ENCODE data around the gene TMEM250. TPM values are rescaled to one million over a fixed set of nuclear protein-coding genes. Genes with fewer than 3 reads are reported as not detected.

Gene TMEM250
- total and polyA plus RNA-seq, 9 of the 15 experiments (the other 6 are each of a cell fraction or from before 2014, with no cell fraction given) = 0.32 to 44.6 (median 12.2) TPM

Other genes starting within 250 kb of the TMEM250 start
Only the 7 nearest of the 8 such genes appear.
- 18.1 and 23.4 TPM in 2 replicates for gene CAMSAP1, start 211.3 kb downstream of the TMEM250 start, total RNA-seq (2014; rRNA removed)
- gene CAMSAP1, start 211.3 kb downstream of the TMEM250 start, total RNA-seq (2014; rRNA removed; fragmentation: Illumina TruSeq; extraction: Trizol) = 14.3 TPM in 2 replicates
- 13.9 and 15.7 TPM in 2 replicates for gene CAMSAP1, start 211.3 kb downstream of the TMEM250 start, total RNA-seq (2015; rRNA removed; fragmentation: Illumina TruSeq; extraction: Trizol)
- gene CAMSAP1, start 211.3 kb downstream of the TMEM250 start, total RNA-seq (2021) = 28.8 and 32.8 TPM in 2 replicates
- gene CAMSAP1, start 211.3 kb downstream of the TMEM250 start, polyA plus RNA-seq (2011; rRNA removed) = 6.3 and 6.9 TPM in 2 replicates
- 14.9 and 19.7 TPM in 2 replicates for gene CAMSAP1, start 211.3 kb downstream of the TMEM250 start, polyA plus RNA-seq (2014; fragmentation: Illumina TruSeq; extraction: Trizol)
- gene CAMSAP1, start 211.3 kb downstream of the TMEM250 start, polyA plus RNA-seq (2014; fragmentation: Nextera tagmentation; extraction: Ambion mirVana) = 1 to 10 TPM; 1.5 to 1.6 TPM
- 10.0 and 11.3 TPM in 2 replicates for gene CAMSAP1, start 211.3 kb downstream of the TMEM250 start, polyA plus RNA-seq (2014; rRNA removed)
- 399 and 504 TPM in 2 replicates for gene UBAC1, start 157.5 kb downstream of the TMEM250 start, total RNA-seq (2014; rRNA removed)
- 138 and 145 TPM in 2 replicates for gene UBAC1, start 157.5 kb downstream of the TMEM250 start, total RNA-seq (2014; rRNA removed; fragmentation: Illumina TruSeq; extraction: Trizol)
- gene UBAC1, start 157.5 kb downstream of the TMEM250 start, total RNA-seq (2015; rRNA removed; fragmentation: Illumina TruSeq; extraction: Trizol) = 166 and 171 TPM in 2 replicates
- 294 and 309 TPM in 2 replicates for gene UBAC1, start 157.5 kb downstream of the TMEM250 start, total RNA-seq (2021)
- 385 and 395 TPM in 2 replicates for gene UBAC1, start 157.5 kb downstream of the TMEM250 start, polyA plus RNA-seq (2011; rRNA removed)
- 219 and 228 TPM in 2 replicates for gene UBAC1, start 157.5 kb downstream of the TMEM250 start, polyA plus RNA-seq (2014; fragmentation: Illumina TruSeq; extraction: Trizol)
- gene UBAC1, start 157.5 kb downstream of the TMEM250 start, polyA plus RNA-seq (2014; fragmentation: Nextera tagmentation; extraction: Ambion mirVana) = 100 to 1,000 TPM in 1 of 2 experiments, 10 to 100 TPM in 1; 94.0 to 117 TPM
- 381 and 405 TPM in 2 replicates for gene UBAC1, start 157.5 kb downstream of the TMEM250 start, polyA plus RNA-seq (2014; rRNA removed)
- 16.6 and 21.1 TPM in 2 replicates for gene NACC2, start 23.6 kb downstream of the TMEM250 start, total RNA-seq (2014; rRNA removed)
- gene NACC2, start 23.6 kb downstream of the TMEM250 start, total RNA-seq (2014; rRNA removed; fragmentation: Illumina TruSeq; extraction: Trizol) = 4.4 and 4.8 TPM in 2 replicates
- gene NACC2, start 23.6 kb downstream of the TMEM250 start, total RNA-seq (2015; rRNA removed; fragmentation: Illumina TruSeq; extraction: Trizol) = 9.9 and 10.1 TPM in 2 replicates
- 22.2 and 25.1 TPM in 2 replicates for gene NACC2, start 23.6 kb downstream of the TMEM250 start, total RNA-seq (2021)
- gene NACC2, start 23.6 kb downstream of the TMEM250 start, polyA plus RNA-seq (2011; rRNA removed) = 5.6 TPM in 2 replicates
- 5.2 and 8.0 TPM in 2 replicates for gene NACC2, start 23.6 kb downstream of the TMEM250 start, polyA plus RNA-seq (2014; fragmentation: Illumina TruSeq; extraction: Trizol)
- gene NACC2, start 23.6 kb downstream of the TMEM250 start, polyA plus RNA-seq (2014; fragmentation: Nextera tagmentation; extraction: Ambion mirVana) = under 1 TPM; 0.70 to 0.73 TPM
- gene NACC2, start 23.6 kb downstream of the TMEM250 start, polyA plus RNA-seq (2014; rRNA removed) = 11.7 and 12.5 TPM in 2 replicates
- gene LHX3, start 86.3 kb upstream of the TMEM250 start, total RNA-seq (2014; rRNA removed) = not detected in 2 replicates
- gene LHX3, start 86.3 kb upstream of the TMEM250 start, total RNA-seq (2014; rRNA removed; fragmentation: Illumina TruSeq; extraction: Trizol) = not detected in 2 replicates
- gene LHX3, start 86.3 kb upstream of the TMEM250 start, total RNA-seq (2015; rRNA removed; fragmentation: Illumina TruSeq; extraction: Trizol) = not detected in 2 replicates
- 0.09 TPM in 1 of 2 replicates, not detected in the other for gene LHX3, start 86.3 kb upstream of the TMEM250 start, total RNA-seq (2021)
- gene LHX3, start 86.3 kb upstream of the TMEM250 start, polyA plus RNA-seq (2011; rRNA removed) = not detected in 2 replicates
- gene LHX3, start 86.3 kb upstream of the TMEM250 start, polyA plus RNA-seq (2014; fragmentation: Illumina TruSeq; extraction: Trizol) = not detected in 2 replicates
- gene LHX3, start 86.3 kb upstream of the TMEM250 start, polyA plus RNA-seq (2014; fragmentation: Nextera tagmentation; extraction: Ambion mirVana) = not detected
- gene LHX3, start 86.3 kb upstream of the TMEM250 start, polyA plus RNA-seq (2014; rRNA removed) = not detected in 2 replicates
- gene QSOX2, start 126.9 kb upstream of the TMEM250 start, total RNA-seq (2014; rRNA removed) = 12.7 and 15.0 TPM in 2 replicates
- 9.7 and 10.5 TPM in 2 replicates for gene QSOX2, start 126.9 kb upstream of the TMEM250 start, total RNA-seq (2014; rRNA removed; fragmentation: Illumina TruSeq; extraction: Trizol)
- 11.7 and 12.2 TPM in 2 replicates for gene QSOX2, start 126.9 kb upstream of the TMEM250 start, total RNA-seq (2015; rRNA removed; fragmentation: Illumina TruSeq; extraction: Trizol)
- gene QSOX2, start 126.9 kb upstream of the TMEM250 start, total RNA-seq (2021) = 22.3 and 23.7 TPM in 2 replicates
- gene QSOX2, start 126.9 kb upstream of the TMEM250 start, polyA plus RNA-seq (2011; rRNA removed) = 13.5 and 21.5 TPM in 2 replicates
- gene QSOX2, start 126.9 kb upstream of the TMEM250 start, polyA plus RNA-seq (2014; fragmentation: Illumina TruSeq; extraction: Trizol) = 16.1 and 17.4 TPM in 2 replicates
- under 1 TPM; 0.51 to 0.91 TPM for gene QSOX2, start 126.9 kb upstream of the TMEM250 start, polyA plus RNA-seq (2014; fragmentation: Nextera tagmentation; extraction: Ambion mirVana)
- gene QSOX2, start 126.9 kb upstream of the TMEM250 start, polyA plus RNA-seq (2014; rRNA removed) = 23.6 and 24.2 TPM in 2 replicates
- not detected in 2 replicates for gene CCDC187, start 185.2 kb upstream of the TMEM250 start, total RNA-seq (2014; rRNA removed)
- gene CCDC187, start 185.2 kb upstream of the TMEM250 start, total RNA-seq (2014; rRNA removed; fragmentation: Illumina TruSeq; extraction: Trizol) = not detected in 2 replicates
- gene CCDC187, start 185.2 kb upstream of the TMEM250 start, total RNA-seq (2015; rRNA removed; fragmentation: Illumina TruSeq; extraction: Trizol) = not detected in 2 replicates
- 0.02 TPM in 1 of 2 replicates, not detected in the other for gene CCDC187, start 185.2 kb upstream of the TMEM250 start, total RNA-seq (2021)
- not detected in 2 replicates for gene CCDC187, start 185.2 kb upstream of the TMEM250 start, polyA plus RNA-seq (2011; rRNA removed)
- not detected in 2 replicates for gene CCDC187, start 185.2 kb upstream of the TMEM250 start, polyA plus RNA-seq (2014; fragmentation: Illumina TruSeq; extraction: Trizol)
- gene CCDC187, start 185.2 kb upstream of the TMEM250 start, polyA plus RNA-seq (2014; fragmentation: Nextera tagmentation; extraction: Ambion mirVana) = not detected
- not detected in 2 replicates for gene CCDC187, start 185.2 kb upstream of the TMEM250 start, polyA plus RNA-seq (2014; rRNA removed)
- gene GPSM1, start 208.7 kb upstream of the TMEM250 start, total RNA-seq (2014; rRNA removed) = 12.7 and 16.0 TPM in 2 replicates
- 0.54 and 0.76 TPM in 2 replicates for gene GPSM1, start 208.7 kb upstream of the TMEM250 start, total RNA-seq (2014; rRNA removed; fragmentation: Illumina TruSeq; extraction: Trizol)
- gene GPSM1, start 208.7 kb upstream of the TMEM250 start, total RNA-seq (2015; rRNA removed; fragmentation: Illumina TruSeq; extraction: Trizol) = 3.1 and 4.1 TPM in 2 replicates
- 12.4 and 14.2 TPM in 2 replicates for gene GPSM1, start 208.7 kb upstream of the TMEM250 start, total RNA-seq (2021)
- gene GPSM1, start 208.7 kb upstream of the TMEM250 start, polyA plus RNA-seq (2011; rRNA removed) = 5.4 and 6.7 TPM in 2 replicates
- 1.9 and 5.2 TPM in 2 replicates for gene GPSM1, start 208.7 kb upstream of the TMEM250 start, polyA plus RNA-seq (2014; fragmentation: Illumina TruSeq; extraction: Trizol)
- under 1 TPM; 0.04 to 0.10 TPM for gene GPSM1, start 208.7 kb upstream of the TMEM250 start, polyA plus RNA-seq (2014; fragmentation: Nextera tagmentation; extraction: Ambion mirVana)
- gene GPSM1, start 208.7 kb upstream of the TMEM250 start, polyA plus RNA-seq (2014; rRNA removed) = 9.2 and 10.1 TPM in 2 replicates